ENCODE measurements around the gene NCK2.

NCK2 gene

DNA sequence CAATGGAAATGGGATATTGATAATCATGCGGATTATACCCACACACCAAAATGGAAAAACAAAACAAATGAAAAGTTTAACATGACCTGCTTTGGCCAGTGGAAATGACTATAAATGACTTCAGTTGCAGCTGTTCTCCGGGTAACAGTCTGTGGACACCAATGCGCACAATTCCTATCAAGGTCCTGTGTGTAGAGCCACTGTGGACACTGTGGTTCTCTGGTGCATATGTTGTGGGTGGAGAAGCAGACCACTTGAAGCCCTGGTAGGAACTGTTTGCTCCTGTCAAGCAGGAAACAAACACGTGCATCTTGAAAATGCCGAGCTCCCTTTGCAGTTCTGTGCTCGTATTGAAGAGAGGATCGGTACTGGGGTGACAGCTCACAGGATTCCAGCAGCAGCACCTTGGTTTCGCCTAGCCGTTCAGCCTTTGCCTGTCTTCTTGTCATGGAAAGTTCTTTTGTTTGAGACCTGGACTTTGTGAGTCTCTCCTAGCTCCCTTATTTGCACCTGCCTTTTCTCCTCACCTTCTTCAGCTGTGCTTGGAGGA, 32.9 kb downstream of the NCK2 start:
- no peak for DNase-seq (ENCODE audit: low read depth)

DNA sequence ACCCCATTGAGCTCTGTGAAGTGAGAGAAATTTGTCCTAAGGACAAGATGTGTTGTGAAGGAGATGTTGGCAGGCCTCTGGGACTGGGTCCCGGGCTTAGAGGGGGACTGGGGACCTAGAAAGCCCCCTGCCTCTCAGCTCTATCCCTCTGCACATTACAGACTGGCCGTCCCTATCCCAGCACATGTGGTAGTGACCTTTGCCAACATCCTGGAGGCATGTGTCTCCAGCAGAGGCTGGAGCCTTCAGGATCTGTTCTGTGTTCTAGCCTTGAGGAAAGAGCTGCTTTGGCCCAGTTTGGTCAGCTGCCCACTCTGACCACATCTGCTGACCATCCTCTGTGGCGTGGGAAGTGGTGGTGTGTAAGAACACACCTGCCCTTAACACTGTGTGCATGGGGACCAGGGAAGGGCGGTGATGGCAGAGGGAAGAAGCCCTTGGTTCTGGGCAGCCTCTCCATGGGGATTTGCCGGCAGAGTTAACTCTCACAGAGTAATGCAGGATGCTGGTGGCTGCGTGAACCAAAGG, 33.4 kb downstream of the NCK2 start:
- no peak for DNase-seq (ENCODE audit: low read depth)

DNA sequence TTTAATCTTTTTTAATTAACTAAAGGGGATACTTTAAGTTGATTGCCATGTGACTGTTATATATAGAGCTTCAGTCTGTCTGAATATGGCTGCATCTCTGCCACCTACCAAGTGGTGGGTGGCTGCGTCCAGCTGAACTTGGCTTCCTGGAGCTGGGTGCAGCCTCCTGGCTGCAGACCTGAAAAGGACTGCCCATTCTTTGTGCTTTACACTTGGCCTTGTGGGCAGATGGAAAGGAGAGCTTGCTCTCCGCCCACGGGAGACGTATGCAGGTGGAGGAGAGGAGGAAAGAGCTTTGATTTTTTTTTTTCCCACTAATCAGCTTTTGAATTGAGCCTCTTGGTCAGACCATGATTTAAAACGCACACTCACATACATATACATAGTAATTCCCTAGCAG, 34.7 kb downstream of the NCK2 start:
- DNase-seq (ENCODE audit: low read depth): no peak

DNA sequence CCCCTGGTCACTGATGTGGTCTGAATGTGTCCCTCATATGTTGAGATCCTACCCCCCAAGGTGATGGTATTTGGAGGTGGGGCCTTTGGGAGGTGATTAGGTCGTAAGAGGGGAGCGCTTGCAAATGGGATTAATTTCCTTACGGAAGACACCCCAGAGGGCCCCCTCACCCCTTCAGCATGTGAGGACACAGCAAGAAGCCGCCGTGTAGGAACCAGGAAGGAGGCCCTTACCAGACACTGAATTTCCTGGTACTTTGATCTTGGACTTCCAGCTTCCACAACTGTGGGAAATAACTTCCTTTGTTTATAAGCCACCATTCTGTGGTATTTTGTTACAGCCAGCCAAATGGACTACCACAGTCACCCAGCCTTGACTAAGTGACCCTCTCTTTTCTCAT, 35.9 kb downstream of the NCK2 start:
- DNase-seq (ENCODE audit: low read depth): no peak

DNA sequence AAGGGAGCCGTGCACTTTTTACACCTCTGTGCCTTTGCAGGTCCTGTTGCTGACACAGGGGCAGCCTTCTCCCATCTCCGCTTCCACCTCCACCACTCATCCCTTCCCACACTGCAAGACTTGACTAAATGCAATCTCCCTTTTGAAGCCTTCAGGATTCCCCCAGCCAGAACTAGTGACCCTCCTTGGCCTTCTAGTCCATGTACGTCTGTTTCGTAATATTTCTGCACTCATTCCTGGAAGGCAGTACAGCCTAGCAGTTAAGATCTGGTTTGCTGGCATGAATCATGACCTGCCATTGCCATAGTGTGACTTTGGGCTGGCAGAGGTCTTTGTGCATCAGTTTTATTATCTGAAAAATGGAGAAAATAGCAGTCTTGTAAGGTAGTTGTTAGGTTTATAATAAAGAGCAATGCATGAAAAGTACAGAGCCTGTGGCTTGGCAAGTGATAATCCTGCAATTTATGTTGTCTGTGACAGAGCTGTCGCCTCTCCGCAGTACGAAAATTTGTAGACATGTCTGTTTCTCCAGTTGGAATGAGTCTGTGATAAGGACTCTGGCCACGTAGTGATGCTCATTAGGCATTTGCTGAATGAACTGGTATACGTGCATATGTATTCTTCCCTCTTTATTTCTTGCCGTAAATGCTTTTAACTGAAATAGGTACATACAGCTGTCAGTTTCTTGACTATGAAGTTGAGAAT, 36.7 kb downstream of the NCK2 start:
- DNase-seq (ENCODE audit: low read depth): no peak

DNA sequence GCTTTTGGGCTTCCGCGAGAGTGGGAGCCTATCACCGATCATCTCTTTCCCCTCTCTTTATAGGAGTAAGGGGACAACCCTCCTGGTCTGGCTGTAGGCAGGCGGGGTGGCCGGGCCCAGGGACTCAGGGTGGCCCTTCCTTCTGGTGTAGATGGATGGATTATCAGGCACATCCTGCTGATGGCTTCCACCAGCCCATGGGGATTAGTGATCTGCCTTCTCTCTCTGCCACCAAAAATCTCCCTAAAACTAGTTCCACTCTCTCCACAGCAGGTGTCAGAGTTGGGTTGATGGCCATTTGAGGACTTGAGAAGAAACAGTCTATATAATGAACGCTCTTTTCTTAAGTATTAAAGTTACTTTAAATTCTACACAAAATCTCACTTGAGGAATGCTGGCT, 37.4 kb downstream of the NCK2 start:
- no peak for DNase-seq (ENCODE audit: low read depth)

DNA sequence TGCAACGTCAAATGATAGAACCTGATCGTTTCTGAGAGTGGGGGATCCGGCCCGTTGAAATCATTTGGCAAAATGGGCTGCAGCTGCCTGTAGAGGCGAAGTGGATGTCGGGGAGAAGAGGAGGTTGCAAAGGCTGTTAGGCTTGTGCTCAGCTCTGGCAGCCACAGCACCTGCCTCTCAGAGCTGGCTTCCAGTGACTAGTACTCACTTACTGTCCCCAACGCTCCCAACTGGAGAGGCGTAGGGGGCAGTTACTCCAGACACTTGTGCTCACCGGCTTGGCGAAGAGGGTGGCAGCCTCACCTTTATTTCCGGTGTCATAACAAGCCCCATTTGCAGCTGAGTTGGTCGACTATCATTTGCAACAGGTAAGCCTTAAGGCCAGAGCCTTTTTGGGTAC, 37.9 kb downstream of the NCK2 start:
- no peak for DNase-seq (ENCODE audit: low read depth)

DNA sequence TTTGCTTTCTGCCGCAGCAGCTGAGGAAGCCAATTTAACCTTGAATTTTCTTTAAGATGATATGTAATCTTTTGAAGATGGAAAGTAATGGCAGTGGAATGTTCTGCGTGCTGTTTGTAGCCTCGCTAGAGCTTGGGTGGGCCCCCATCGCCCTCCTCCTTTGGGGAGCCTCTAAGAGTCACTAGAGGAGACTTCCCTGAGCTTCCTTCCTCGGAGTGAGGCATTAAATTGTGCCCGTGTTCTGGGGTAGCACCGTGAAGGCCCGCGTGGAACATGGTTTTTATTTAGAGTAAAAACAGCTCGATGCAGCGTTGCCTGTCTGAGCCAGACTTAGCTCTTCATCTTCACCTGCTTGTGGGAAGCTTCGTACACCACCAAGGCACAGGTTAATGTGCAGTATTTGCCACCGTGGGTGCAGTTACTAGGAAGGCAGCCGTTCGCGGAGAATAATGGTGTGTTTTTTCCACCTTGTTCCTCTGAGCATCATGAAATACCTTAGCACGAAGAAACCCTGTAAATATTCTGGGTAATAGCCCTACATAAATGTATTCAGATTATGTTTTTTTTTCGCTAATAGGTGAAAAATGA, 38.5 kb downstream of the NCK2 start:
- DNase-seq (ENCODE audit: low read depth): no peak

DNA sequence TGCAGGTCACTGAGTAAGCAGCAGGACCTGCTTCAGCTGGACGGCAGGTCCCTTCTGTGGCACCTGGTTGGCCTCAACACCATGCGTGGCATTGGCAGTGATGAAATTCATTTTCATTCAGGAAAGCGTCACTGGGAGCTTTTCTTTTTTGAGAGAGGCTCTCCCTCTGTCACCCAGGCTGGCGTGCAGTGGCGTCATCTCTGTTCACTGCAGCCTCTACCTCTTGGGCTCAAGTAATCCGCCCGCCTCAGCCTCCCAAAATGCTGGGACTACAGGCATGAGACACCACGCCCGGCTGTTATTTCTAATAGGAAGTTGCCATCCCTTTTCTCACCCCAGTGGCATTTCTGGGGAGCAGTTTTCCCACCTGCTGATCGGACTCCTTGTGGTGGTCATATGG, 39.3 kb downstream of the NCK2 start:
- no peak for DNase-seq (ENCODE audit: low read depth)

DNA sequence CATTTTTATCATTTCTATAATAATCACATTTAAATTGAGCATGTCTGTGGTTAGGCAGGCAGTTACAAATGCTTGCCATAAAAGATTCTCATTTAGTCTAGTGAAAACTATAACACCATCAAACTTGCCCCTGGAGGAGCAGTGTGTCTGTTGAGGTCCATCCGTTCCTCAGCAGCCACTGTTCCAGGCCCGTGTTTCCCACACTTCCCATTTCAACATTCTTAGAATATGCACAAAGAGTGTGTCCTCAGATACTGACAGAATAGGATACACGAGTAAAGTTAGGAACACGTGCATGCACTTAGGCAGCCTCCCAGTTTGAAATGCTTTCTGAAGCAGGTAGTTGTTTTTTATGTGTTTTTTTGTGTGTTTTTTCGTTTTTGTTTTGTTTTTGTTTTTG, 39.9 kb downstream of the NCK2 start:
- no peak for DNase-seq (ENCODE audit: low read depth)

DNA sequence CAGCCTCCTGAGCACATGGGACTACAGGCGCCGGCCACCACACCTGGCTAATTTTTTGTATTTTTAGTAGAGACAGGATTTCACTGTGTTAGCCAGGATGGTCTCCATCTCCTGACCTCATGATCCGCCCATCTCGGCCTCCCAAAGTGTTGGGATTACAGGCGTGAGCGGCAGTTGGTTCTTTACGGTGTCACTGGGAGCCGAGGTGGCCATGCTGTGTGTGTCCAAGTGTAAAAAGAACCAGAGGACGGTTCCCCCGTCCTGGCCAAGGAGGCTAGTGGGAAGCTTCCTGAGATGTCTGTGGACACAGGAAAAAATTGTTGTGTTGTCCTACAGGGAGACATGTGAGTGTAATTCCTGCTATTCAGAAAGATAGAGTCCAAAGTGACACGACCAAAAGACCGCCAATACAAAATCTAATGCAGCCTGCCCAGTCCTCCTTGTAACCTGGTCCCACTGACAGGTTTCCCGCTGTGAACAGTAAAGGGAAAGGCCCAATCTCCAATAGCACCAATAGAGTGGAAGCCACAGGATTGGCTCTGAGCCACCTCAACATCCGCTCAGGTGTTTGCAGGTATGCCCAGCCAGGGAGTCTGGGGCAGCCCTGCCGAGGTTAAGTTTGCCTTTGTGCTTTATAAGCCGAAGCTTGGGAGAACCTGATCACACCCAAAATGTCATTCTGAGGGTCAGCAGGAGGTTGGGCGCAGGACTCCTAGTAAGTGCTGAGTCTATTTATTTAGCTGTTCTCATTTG, 40.6 kb downstream of the NCK2 start:
- no peak for DNase-seq (ENCODE audit: low read depth)

DNA sequence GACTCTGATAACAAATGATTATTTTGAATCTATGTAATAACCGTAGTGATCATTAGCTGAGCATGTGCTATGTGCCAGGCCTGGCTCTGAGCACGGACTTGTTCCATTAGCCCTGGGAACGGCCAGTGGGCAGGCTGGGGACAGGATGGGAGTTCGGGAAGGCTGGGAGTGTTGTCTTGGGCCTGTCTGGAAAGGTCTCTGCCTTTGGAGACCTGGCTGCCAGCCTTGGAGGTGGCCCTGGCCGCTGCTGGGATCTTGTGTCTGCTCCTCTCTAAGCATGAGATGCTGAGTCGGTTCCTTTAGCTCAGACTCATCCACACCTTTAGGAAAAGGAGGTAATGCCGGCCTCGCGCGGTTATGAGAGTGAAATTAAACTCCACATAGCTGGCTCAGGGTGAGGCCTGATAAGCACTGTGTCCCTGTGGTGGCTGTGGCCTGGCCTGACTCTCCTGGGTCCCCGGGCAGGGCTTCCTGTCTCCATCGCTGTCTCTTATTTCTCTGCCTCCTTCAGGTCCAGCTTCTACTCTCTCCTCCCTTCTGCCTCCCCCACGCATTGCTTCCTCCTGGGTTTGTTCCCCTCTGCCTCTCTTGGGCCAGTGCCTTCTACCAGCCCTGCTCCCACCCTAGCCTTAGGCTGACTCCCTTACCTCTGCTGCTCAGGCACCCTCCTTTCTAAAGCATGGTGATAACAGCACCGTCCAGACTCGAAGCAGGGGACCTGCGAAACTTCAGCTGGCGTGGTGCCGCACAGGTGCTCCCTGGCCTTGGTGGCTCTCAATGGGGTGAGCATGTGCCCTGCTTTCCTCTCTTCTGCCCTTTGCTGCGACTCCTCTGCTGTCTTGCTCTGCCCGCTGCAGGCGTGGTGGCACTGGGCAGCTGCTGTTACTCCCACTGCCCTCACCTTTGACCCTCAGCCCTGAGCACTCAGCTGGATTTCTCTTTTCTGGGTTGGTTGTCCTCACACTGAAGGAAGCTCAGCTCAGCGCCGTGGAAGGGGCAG, 41.8 kb downstream of the NCK2 start:
- DNase-seq (ENCODE audit: low read depth): no peak

DNA sequence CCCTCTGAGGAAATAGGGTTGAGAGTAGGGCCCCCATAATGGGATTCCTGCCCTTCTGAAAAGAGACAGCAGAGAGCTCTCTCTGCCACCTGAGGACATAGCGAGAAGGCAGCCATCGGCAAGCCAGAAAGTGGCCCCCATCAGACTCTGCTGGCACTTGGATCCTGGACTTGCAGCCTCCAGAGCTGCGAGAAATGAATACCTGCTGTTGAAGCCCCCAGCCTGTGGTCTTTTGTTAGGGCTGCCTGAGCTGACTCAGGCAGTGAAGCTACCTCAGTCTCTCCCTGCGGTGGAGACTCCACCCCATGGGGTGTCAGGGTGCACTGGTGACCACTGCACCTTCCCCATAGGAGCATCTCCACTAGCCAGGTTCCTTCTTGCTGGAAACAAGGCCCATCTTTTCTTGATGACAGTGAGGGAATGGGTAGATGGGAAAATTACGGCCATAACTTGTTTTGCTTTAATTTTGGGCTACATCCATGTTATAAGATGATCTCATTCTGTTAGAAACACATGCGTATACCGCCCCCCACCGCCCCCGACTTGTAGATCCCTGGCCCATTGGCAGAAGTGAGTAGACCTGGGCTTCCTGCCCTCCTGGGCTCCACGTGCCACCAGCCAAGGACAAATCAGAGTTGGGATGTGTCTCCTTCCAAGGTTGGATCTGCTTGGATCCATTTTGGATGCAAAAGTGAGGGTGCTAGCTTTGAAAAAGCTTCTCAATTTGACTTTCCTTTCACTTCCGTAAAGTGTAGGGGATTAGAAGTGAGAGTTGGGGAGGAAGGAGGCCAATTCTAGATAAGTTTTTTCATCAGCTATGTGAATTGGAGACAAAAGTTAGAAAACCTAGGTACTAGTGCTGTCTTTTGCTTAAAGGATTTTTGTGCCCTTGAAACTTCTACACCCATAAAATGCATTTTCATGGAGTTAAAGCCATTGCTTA, 42.9 kb downstream of the NCK2 start:
- no peak for DNase-seq (ENCODE audit: low read depth)

DNA sequence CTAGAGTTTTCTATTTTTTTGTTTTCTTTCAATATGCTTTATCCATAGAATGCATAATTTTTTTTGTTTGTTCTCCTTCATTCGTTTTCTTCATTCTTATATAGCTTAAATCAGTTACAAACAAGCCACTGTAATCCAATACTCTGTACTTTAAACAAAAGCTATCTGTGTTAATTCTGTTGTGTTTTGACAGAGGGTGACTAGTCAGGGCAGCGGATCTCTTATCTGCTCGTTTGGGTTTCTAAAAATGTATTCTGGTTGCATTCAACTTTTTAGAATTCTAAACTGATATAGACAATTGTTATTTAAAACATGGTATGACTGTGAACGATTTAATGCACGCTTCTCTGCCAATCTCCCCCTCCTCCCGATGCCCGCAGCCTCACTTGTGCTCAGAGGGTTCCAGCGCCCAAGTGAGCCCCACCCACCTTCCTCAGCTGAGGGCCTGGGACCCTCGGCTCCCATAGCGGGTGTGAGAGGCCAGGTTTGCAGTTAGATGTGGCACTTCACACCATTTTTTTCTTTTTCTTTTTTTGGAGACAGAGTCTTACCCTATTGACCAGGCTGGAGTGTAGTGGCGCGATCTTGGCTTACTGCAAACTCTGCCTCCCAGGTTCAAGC, 44.1 kb downstream of the NCK2 start:
- no peak for DNase-seq (ENCODE audit: low read depth)

DNA sequence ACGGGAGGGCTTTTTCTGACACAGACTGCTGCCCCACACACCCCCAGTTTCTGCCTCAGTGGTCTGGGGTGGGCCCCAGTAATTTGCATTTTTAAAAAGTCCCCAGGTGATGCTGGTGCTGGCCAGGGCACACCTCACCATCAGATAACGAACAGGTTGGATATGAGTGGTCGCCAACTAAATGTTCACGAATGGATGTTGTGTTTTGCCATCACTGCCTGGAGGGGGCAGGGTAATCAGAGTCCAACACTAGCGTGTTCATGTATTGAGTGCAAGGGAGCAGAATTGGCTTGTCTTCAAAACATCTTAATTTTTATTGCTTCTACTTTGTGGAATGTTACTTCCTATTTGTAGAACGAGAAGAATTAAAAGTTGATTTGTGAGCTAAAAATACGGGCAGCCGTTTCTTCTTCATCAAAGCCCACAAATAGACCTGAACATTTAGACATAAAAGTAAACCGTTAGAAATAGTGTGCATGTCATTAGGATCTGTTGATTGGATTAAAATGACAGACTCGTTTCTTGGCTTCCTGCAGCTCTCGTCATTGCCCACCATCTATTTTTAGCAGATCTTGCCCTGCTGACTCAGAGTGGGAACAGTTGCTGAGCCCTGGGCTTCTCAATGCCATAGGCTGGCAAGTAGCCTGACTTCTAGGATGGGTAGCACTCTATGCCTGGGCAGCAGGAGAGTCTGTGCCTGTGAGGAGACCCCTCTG, 45.2 kb downstream of the NCK2 start:
- no peak for DNase-seq (ENCODE audit: low read depth)

DNA sequence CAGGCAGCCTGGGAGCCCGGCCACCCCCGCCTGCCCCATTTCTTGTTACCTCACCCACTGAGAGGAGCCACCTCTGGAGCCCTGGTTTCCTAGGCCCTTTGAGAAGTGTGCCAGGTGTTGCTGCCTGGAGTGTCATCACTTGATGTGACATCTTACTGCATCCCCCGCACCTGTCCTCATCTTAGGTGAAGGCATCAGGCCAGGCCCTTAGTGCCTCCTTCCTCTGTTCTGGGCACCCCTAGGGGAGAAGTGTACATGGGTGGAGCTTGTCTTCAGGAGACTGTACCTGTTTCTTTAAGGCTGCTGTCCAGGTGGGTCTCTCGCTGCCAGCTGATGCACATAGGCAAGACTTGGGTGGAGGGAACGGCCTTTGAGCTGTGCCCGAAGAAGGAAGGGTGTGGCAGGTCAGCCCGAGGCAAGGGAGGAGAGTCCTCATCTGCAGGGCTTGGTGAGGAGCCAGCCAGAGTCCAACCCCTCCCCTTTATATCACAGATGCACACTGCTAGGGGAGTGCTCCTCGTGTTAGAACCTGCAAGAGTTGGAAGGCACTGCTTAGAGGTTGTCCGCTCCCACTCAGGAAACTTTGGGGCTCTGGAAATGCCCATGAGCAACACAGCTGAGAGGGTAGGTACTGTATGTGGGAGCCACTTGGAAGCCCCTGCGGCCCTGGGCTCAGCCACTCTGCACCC, 45.9 kb downstream of the NCK2 start:
- no peak for DNase-seq (ENCODE audit: low read depth)

DNA sequence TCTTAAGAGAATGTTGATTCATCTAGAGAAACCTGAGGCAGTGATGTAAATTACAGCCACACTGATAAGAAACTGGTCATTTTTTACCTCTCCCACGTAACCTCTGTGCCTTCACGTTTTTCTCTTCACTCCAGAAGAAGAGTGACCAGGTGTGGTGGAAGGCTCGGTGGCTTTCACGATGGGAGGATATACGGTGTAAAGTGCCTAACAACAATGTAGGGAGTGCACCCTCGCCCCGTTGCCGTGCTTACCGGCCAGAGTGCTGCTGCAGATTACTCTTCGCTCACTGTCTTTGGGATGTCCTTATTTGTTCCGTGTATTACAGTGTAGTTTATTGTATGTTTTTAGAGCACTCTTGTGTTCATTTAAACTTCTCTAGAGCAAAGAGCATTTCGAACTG, 46.5 kb downstream of the NCK2 start:
- no peak for DNase-seq (ENCODE audit: low read depth)

DNA sequence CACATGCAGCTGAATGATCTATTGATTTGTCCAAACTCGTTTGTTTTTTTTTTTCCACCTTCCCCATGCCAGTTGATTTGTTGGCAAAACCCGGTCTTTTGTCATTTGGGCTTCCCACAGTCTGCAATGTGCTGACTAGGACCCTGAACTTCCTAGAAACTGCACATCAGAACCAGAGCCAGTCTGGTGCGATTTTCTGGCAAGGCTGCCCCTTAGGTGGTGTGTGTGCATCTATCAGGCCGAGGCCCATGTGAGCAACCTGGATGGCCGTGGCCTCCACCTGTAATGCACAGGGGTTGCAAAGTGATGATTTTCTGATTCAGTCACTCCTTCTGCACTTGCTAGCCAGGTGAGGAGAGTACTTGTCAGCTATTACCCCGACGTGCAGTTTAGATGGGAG, 47.8 kb downstream of the NCK2 start:
- no peak for DNase-seq (ENCODE audit: low read depth)
